H1 (cell line): ENCODE measurements around the gene PDZD8. TPM values are rescaled to one million over a fixed set of nuclear protein-coding genes. Genes with fewer than 3 reads are reported as not detected.

ENCODE experiments used
- BCL11A ChIP-seq, 2 experiments: IDR thresholded peaks; one replicate each; pipeline ENCODE4 v1.6.1; 2011; ENCODE audit warnings: low read depth in 2 of 2, low read length in 2 of 2, mild to moderate bottlenecking in 2 of 2
- PHF8 ChIP-seq: fragments of 200-600 bp; sonication (generic); conservative IDR thresholded peaks from 2 replicates; pipeline ENCODE4 v1.7.1; 2012; ENCODE audit warnings: low read depth, mild to moderate bottlenecking, inconsistent platforms, low read length, moderate library complexity
- RFX5 ChIP-seq: IDR thresholded peaks from 2 replicates; pipeline ENCODE4 v1.6.1; 2011; ENCODE audit warnings: low read depth, low read length, improper control_type of control experiment, borderline replicate concordance
- SRF ChIP-seq: IDR thresholded peaks from 2 replicates; pipeline ENCODE4 v1.6.1; 2011; ENCODE audit warnings: mild to moderate bottlenecking, low read depth, low read length, moderate library complexity
- USF2 ChIP-seq: IDR thresholded peaks from 2 replicates; pipeline ENCODE4 v1.6.1; 2011; ENCODE audit warnings: low read length, improper control_type of control experiment
- polyA plus RNA-seq, 7 experiments: library from polyadenylated mRNA; depleted of rRNA in 3 of 7; stranded (reverse) in 5 of 7; unstranded in 2 of 7; fragments of >200 nt in 5 of 7; fragments of 200-250 nt in 2 of 7; gene quantifications; 1 replicate in 5 of 7; 2 replicates in 1 of 7; 4 replicates in 1 of 7; pipeline versions ENCODE4 v1.2.1 to v1.2.3, GENCODE V29; 2011 to 2013; ENCODE audit warnings: missing spikeins in 2 of 7, mixed read lengths in 2 of 7
- total RNA-seq: library from RNA; stranded (reverse); fragmentation: NEBNext Ultra II Directional; extraction: Animal tissue kit (Norgen Biotek cat#: 25700); gene quantifications from 2 replicates; pipeline ENCODE4 v1.2.1, GENCODE V29; 2021

Gene PDZD8
- total and polyA plus RNA-seq, 2 of the 8 experiments (the other 6 are each of a cell fraction or from before 2014, with no cell fraction given): 10.9 to 50.1 TPM

- TF ChIP-seq USF2: no peak
- TF ChIP-seq PHF8: no peak
- TF ChIP-seq RFX5: no peak
- no peak for TF ChIP-seq SRF
- no peak for TF ChIP-seq BCL11A (IDR thresholded peaks at IDR 0.05; ENCODE audit: low read depth in 2 of 2, low read length in 2 of 2)
These were observed 36.5 kb upstream of the PDZD8 start (continued) for GRCh38 chr10:117411479-117412399.
